HepG2 (cell line): ENCODE data around the gene ENG. TPM values are rescaled to one million over a fixed set of nuclear protein-coding genes. Genes with fewer than 3 reads are reported as not detected.
A peak's percentile ranks its signal among the peaks of the same experiment; 100 is the strongest.

Source experiments
- ATM ChIP-seq: fragments of 450-650 bp; IDR thresholded peaks from 2 replicates; pipeline ENCODE4 v1.7.1; 2017; ENCODE audit warnings: mild to moderate bottlenecking, borderline replicate concordance
- CREB1 ChIP-seq, 2 experiments: fragments of 450-650 bp in 1 of 2; IDR thresholded peaks; 2 replicates each; pipeline ENCODE4 v1.6.1; 2016 to 2017; ENCODE audit warnings: control low read depth in 1 of 2, mild to moderate bottlenecking in 1 of 2, missing compliant biosample characterization in 1 of 2, missing genetic modification characterization in 1 of 2
- CREB3 ChIP-seq: sonication (generic); formaldehyde crosslinking; IDR thresholded peaks from 2 replicates; pipeline ENCODE4 v1.5.0; 2020; ENCODE audit warnings: missing genetic modification reagents
- HIVEP1 ChIP-seq: sonication (generic); formaldehyde crosslinking; IDR thresholded peaks from 2 replicates; pipeline ENCODE4 v1.4.0; 2020; ENCODE audit warnings: mild to moderate bottlenecking, missing genetic modification reagents
- KDM3A ChIP-seq: IDR thresholded peaks from 2 replicates; pipeline ENCODE4 v1.6.1; 2018; ENCODE audit warnings: low read depth, missing compliant biosample characterization
- KLF15 ChIP-seq: sonication (generic); formaldehyde crosslinking; IDR thresholded peaks from 2 replicates; pipeline ENCODE4 v1.8.1; 2023; ENCODE audit warnings: borderline replicate concordance, mild to moderate bottlenecking, inconsistent platforms, missing genetic modification reagents, mixed read lengths
- MTF2 ChIP-seq: sonication (generic); formaldehyde crosslinking; IDR thresholded peaks from 2 replicates; pipeline ENCODE4 v1.5.0; 2020; ENCODE audit warnings: missing genetic modification reagents, borderline replicate concordance
- NFRKB ChIP-seq: fragments of 450-650 bp; IDR thresholded peaks from 2 replicates; pipeline ENCODE4 v1.6.1; 2017
- NR2F1 ChIP-seq, 2 experiments: fragments of 450-650 bp in 1 of 2; formaldehyde crosslinking in 1 of 2; IDR thresholded peaks; 2 replicates each; pipeline versions ENCODE4 v1.5.0 to v1.6.1; 2016 to 2020; ENCODE audit warnings: mild to moderate bottlenecking in 1 of 2, missing compliant biosample characterization in 1 of 2, missing genetic modification reagents in 1 of 2, moderate library complexity in 1 of 2
- TAF1 ChIP-seq: sonication (generic); formaldehyde crosslinking; IDR thresholded peaks from 2 replicates; pipeline ENCODE4 v1.4.0; 2020; ENCODE audit warnings: missing genetic modification reagents
- TEAD3 ChIP-seq: optimal IDR thresholded peaks from 2 replicates; pipeline ENCODE3; 2016; ENCODE audit warnings: borderline replicate concordance
- ZFP82 ChIP-seq: sonication (generic); formaldehyde crosslinking; IDR thresholded peaks from 2 replicates; pipeline ENCODE4 v1.5.1; 2020; ENCODE audit warnings: mild to moderate bottlenecking, missing genetic modification reagents, borderline replicate concordance
- ZNF317 ChIP-seq: sonication (generic); formaldehyde crosslinking; IDR thresholded peaks from 2 replicates; pipeline ENCODE4 v1.5.0; 2020; ENCODE audit warnings: mild to moderate bottlenecking, missing genetic modification reagents
- ZNF484 ChIP-seq: sonication (generic); formaldehyde crosslinking; IDR thresholded peaks from 2 replicates; pipeline ENCODE4 v1.5.1; 2020; ENCODE audit warnings: mild to moderate bottlenecking, low read depth, missing genetic modification reagents, borderline replicate concordance
- ZNF546 ChIP-seq: sonication (generic); formaldehyde crosslinking; conservative IDR thresholded peaks from 2 replicates; pipeline ENCODE4 v1.8.1; 2023; ENCODE audit warnings: mild to moderate bottlenecking, missing genetic modification reagents
- ZNF772 ChIP-seq: sonication (generic); formaldehyde crosslinking; IDR thresholded peaks from 2 replicates; pipeline ENCODE4 v1.5.0; 2020; ENCODE audit warnings: mild to moderate bottlenecking, missing genetic modification reagents
- ZNF780A ChIP-seq: sonication (generic); formaldehyde crosslinking; IDR thresholded peaks from 2 replicates; pipeline ENCODE4 v1.8.0; 2022; ENCODE audit warnings: mild to moderate bottlenecking, missing genetic modification reagents, moderate library complexity
- ZSCAN22 ChIP-seq: sonication (generic); formaldehyde crosslinking; IDR thresholded peaks from 2 replicates; pipeline ENCODE4 v1.4.0; 2020; ENCODE audit warnings: mild to moderate bottlenecking, missing genetic modification reagents
- polyA plus RNA-seq, 8 experiments: library from polyadenylated mRNA; depleted of rRNA in 3 of 8; stranded (reverse) in 7 of 8; unstranded in 1 of 8; fragments of >200 nt; fragmentation: Illumina TruSeq in 4 of 8; extraction: Trizol in 4 of 8; gene quantifications; 2 replicates each; pipeline versions ENCODE4 v1.2.1 to v1.2.3, GENCODE V29; 2011 to 2016; ENCODE audit warnings: low read depth in 4 of 8, missing spikeins in 1 of 8, mixed read lengths in 1 of 8; ENCODE audit not compliant: insufficient read depth in 1 of 8
- total RNA-seq, 5 experiments: library from RNA; depleted of rRNA; stranded (reverse); fragments of >200 nt; fragmentation: Illumina TruSeq; extraction: Trizol; gene quantifications; 2 replicates each; pipeline ENCODE4 v1.2.3, GENCODE V29; 2016; ENCODE audit warnings: low read depth in 1 of 5
- TF ChIP-seq, protein P1 (sequence below): sonication (generic); formaldehyde crosslinking; IDR thresholded peaks from 2 replicates; pipeline ENCODE4 v1.8.0; 2022; ENCODE audit warnings: mild to moderate bottlenecking, missing genetic modification reagents, moderate library complexity
- TF ChIP-seq, protein P2 (sequence below): sonication (generic); formaldehyde crosslinking; conservative IDR thresholded peaks from 2 replicates; pipeline ENCODE4 v1.8.1; 2023; ENCODE audit warnings: missing genetic modification reagents

Gene ENG
- total and polyA plus RNA-seq, 2 of the 13 experiments (the other 11 are each of a cell fraction or from before 2014, with no cell fraction given) = 0.02 to 1.1 TPM

DNA sequence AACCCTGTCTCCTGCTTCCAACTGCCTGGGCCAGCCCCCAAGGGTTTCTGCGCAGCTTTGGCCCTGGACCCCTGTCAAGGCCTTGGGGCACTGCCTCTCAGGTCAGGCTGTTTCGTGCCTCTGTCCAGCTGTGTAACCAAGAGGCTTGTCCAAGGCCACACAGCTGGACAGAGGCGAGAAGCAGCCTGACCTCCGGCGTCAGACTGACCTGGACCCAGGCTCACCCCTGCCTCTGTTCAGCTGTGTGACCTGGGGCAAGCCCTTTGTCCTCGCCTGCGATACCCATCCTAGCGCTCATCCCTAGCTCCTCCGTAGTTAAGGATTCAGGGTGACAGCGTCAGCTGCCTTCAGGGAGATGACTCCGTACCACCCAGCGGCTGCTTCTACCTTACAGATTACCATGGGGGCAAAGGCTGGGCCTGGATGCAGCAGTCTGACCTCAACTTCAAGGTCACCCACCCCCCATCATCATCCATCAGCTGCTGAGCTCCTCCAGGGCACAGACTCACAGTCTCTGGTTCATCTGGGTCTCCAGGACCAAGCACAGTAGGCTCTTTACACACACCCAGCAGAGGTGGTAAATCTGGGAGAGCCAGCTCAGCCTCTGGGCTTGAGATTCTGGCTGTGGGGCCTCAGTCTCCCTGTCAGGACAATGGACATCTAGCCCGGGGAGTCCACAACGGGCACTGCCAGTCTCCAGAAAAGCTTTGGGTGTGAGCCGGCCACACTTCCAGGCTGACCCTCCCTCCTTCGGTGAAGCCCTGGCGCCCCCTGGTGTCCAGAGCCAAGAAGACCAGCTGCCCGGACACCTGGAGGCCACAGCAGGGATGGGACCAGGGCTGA is 15.1 kb upstream of the ENG start (continued):
- no peak for TF ChIP-seq ZNF484 (CRISPR knock-in tag)
- no peak for TF ChIP-seq TAF1 (CRISPR knock-in tag)
- TF ChIP-seq, protein P1, sequence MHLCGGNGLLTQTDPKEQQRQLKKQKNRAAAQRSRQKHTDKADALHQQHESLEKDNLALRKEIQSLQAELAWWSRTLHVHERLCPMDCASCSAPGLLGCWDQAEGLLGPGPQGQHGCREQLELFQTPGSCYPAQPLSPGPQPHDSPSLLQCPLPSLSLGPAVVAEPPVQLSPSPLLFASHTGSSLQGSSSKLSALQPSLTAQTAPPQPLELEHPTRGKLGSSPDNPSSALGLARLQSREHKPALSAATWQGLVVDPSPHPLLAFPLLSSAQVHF (CRISPR knock-in tag) = no peak
- TF ChIP-seq, protein P2, sequence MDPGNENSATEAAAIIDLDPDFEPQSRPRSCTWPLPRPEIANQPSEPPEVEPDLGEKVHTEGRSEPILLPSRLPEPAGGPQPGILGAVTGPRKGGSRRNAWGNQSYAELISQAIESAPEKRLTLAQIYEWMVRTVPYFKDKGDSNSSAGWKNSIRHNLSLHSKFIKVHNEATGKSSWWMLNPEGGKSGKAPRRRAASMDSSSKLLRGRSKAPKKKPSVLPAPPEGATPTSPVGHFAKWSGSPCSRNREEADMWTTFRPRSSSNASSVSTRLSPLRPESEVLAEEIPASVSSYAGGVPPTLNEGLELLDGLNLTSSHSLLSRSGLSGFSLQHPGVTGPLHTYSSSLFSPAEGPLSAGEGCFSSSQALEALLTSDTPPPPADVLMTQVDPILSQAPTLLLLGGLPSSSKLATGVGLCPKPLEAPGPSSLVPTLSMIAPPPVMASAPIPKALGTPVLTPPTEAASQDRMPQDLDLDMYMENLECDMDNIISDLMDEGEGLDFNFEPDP = no peak
- TF ChIP-seq CREB1 (IDR thresholded peaks at IDR 0.05) = no peak
- no peak for TF ChIP-seq CREB1 (CRISPR knock-in tag; IDR thresholded peaks at IDR 0.05)
- TF ChIP-seq ZSCAN22 (CRISPR knock-in tag) = no peak
- no peak for TF ChIP-seq TEAD3 (CRISPR knock-in tag)
- no peak for TF ChIP-seq KLF15 (CRISPR knock-in tag)
- TF ChIP-seq ZNF780A (CRISPR knock-in tag) = no peak
- TF ChIP-seq NR2F1 (CRISPR knock-in tag; IDR thresholded peaks at IDR 0.05) = peak in 1 of 2 experiments; percentile 14; a peak in 1 of 4 replicates
- TF ChIP-seq CREB3 (CRISPR knock-in tag) = no peak
- 0 out of 2 replicates have a peak, but pooled peaks have one; percentile 32 for TF ChIP-seq ZNF317 (CRISPR knock-in tag)
- no peak for TF ChIP-seq ZNF772 (CRISPR knock-in tag)
- no peak for TF ChIP-seq MTF2 (CRISPR knock-in tag)
- peak; percentile 67; the same call in 1 of the 2 replicates for TF ChIP-seq KDM3A (CRISPR knock-in tag)
- TF ChIP-seq ATM = no peak
- no peak for TF ChIP-seq ZNF546 (CRISPR knock-in tag)
- no peak for TF ChIP-seq HIVEP1 (CRISPR knock-in tag)
- TF ChIP-seq ZFP82 = no peak
- no peak for TF ChIP-seq NFRKB
